Measurements from ENCODE around the gene SRPK2.

DNA sequence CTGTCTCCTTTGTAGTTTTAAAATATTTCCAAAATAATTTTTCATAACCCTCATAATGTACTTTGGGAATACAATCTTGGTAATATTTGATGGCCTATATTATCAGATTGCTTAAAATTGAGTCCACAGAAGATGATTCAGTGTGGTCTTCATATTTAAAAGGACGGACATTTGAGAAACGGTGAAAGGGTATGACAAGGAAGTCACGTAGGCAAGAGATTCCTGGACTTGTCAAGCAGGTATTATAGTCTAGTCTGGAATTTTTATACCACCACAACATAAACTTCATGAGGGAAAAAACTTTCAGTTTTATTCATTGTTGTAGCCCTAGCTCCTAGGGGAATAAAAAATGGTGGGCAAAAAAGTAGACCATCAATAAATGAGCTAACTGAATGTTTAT is 292.4 kb downstream of the SRPK2 start:
- TF ChIP-seq CTCF (IDR thresholded peaks at IDR 0.05) (no peak), POLR2A (IDR thresholded peaks at IDR 0.05) (no peak)

Data from breast epithelium (tissue), 3 donors.